Heart left ventricle (tissue), 13 donors: Measurements from ENCODE around the gene IL1R2.

ENCODE experiments used
- POLR2A ChIP-seq, 2 donors: fragments of 450-650 bp; IDR thresholded peaks; one replicate each; pipeline ENCODE4 v1.6.1; 2017; ENCODE audit warnings: antibody characterized with exemption in 2 of 2, mild to moderate bottlenecking in 2 of 2, moderate library complexity in 2 of 2
- TF ChIP-seq, protein P1 (sequence below), 12 donors: fragments of 200-600 bp; sonication (generic) in 4 of 12; IDR thresholded peaks; one replicate each; pipeline versions ENCODE4 v1.5.0 to v1.8.0; 2018 to 2022; ENCODE audit warnings: antibody characterized with exemption in 12 of 12, mild to moderate bottlenecking in 5 of 12
- donor health status: ischemic (EF 13 %, LVEDD 7.1; RV severe dilation, severe dysfunction).
- donor health status: DM: no; HTN: yes; CAD: no.
- donor health status: DM: no; HTN: no; CAD: no.
- donor health status: ischemic (EF 25% LVEDD 6.9; RV normal size, moderate dysfunction).
- donor health status: ischemic (EF 25% LVEDD 5.7; RV mildly dilated, moderate dysfunction).
- donor health status: ischemic (EF 35%, LVEDD 5.7; RV mildly dilated, moderate dysfunction).
- donor health status: nonischemic (EF 11% LVEDD 7.7; RV severe dilation, severe dysfunction).
- donor health status: DM: yes; HTN: yes; CAD: no.
- donor health status: PGD.
- donor health status: ischemic (EF 29% LVEDD 5.4; RV normal size, mild dysfunction).
- donor health status: nonischemic (EF 23%, LVEDD 6.1; RV moderate dilation, normal function).

DNA sequence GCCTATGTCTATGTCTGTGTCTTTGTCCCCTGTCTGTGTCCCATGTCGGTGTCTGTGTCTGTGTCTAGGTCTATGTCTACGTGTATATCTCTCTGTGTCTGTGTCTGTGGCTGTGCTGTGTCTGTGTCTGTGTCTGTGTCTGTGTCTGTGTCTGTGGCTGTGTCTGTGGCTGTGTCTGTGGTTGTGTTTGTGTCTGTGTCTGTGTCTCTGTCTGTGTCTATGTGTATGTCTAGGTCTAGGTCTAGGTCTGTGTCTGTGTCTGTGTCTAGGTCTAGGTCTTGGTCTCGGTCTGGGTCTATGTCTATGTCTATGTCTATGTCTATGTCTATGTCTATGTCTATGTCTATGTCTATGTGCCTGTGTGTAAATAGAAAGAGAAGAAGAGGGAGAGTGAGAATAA lies 11.9 kb downstream of the IL1R2 start:
- TF ChIP-seq, protein P1, sequence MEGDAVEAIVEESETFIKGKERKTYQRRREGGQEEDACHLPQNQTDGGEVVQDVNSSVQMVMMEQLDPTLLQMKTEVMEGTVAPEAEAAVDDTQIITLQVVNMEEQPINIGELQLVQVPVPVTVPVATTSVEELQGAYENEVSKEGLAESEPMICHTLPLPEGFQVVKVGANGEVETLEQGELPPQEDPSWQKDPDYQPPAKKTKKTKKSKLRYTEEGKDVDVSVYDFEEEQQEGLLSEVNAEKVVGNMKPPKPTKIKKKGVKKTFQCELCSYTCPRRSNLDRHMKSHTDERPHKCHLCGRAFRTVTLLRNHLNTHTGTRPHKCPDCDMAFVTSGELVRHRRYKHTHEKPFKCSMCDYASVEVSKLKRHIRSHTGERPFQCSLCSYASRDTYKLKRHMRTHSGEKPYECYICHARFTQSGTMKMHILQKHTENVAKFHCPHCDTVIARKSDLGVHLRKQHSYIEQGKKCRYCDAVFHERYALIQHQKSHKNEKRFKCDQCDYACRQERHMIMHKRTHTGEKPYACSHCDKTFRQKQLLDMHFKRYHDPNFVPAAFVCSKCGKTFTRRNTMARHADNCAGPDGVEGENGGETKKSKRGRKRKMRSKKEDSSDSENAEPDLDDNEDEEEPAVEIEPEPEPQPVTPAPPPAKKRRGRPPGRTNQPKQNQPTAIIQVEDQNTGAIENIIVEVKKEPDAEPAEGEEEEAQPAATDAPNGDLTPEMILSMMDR (IDR thresholded peaks at IDR 0.05) = no peak
- TF ChIP-seq POLR2A (IDR thresholded peaks at IDR 0.05) = no peak
